ENCODE measurements around the gene MAU2. TPM values are rescaled to one million over a fixed set of nuclear protein-coding genes. Genes with fewer than 3 reads are reported as not detected.

Gene MAU2
- total and polyA plus RNA-seq, 2 experiments from 2014 or later = 18.9 to 62.2 TPM

GRCh38 chr19:19305696-19306095 is 14.9 kb upstream of the MAU2 start:
- Histone ChIP-seq H3K9me2 (ENCODE audit: insufficient read depth) (no peaks in the 10 kb centered on the region), H2AFZ (no peak overlapping the region), H3K4me3 (no peak overlapping the region), H3K79me2 (replicated peaks; ENCODE audit: insufficient read depth) (no peaks in the 10 kb centered on the region), H3K27me3 (ENCODE audit: insufficient read depth) (no peaks in the 10 kb centered on the region), H3K36me3 (ENCODE audit: insufficient read depth) (peaks cover 11% of the 10 kb centered on the region), H3K4me2 (no peak overlapping the region), H3K4me1 (ENCODE audit: insufficient read depth) (no peaks in the 10 kb centered on the region), H4K20me1 (replicated peaks; ENCODE audit: insufficient read depth) (peaks cover 3% of the 10 kb centered on the region; the same call in 1 of the 2 replicates), H3K27ac (ENCODE audit: low read depth) (no peak overlapping the region), H3F3A (replicated peaks; ENCODE audit: low read depth) (0 out of 2 replicates have a peak, but pooled peaks cover 6% of the 10 kb centered on the region)
- Mint-ChIP-seq H3K27ac (no peak overlapping the region), H3K36me3 (ENCODE audit: low read depth) (peaks cover 51% of the 10 kb centered on the region), H3K27me3 (ENCODE audit: insufficient read depth, low read depth, poor library complexity) (no peaks in the 10 kb centered on the region), H3K9me3 (no peaks in the 10 kb centered on the region), H3K4me3 (no peak overlapping the region), H3K4me1 (no peaks in the 10 kb centered on the region)
- no peak for DNase-seq (ENCODE audit: low spot score)
- TF ChIP-seq REST (IDR thresholded peaks at IDR 0.05; ENCODE audit: unreplicated experiment) = no peak
- no peak for ATAC-seq

GRCh38 chr19:19306191-19306590 is 14.4 kb upstream of the MAU2 start:
- no peaks in the 10 kb centered on the region for H3K4me1 ChIP-seq (ENCODE audit: insufficient read depth)
- H3F3A ChIP-seq (replicated peaks; ENCODE audit: low read depth) = 0 out of 2 replicates have a peak, but pooled peaks cover 6% of the 10 kb centered on the region
- no peaks in the 10 kb centered on the region for H3K27me3 ChIP-seq (ENCODE audit: insufficient read depth)
- H3K27ac ChIP-seq (ENCODE audit: low read depth) = no peak overlapping the region
- ATAC-seq (no peak), DNase-seq (ENCODE audit: low spot score) (no peak)
- peaks cover 3% of the 10 kb centered on the region for H4K20me1 ChIP-seq (replicated peaks; ENCODE audit: insufficient read depth)
- Mint-ChIP-seq H3K4me3 (no peak overlapping the region), H3K27ac (no peak overlapping the region), H3K27me3 (ENCODE audit: insufficient read depth, low read depth, poor library complexity) (no peaks in the 10 kb centered on the region), H3K9me3 (no peaks in the 10 kb centered on the region), H3K4me1 (no peaks in the 10 kb centered on the region), H3K36me3 (ENCODE audit: low read depth) (peaks cover 54% of the 10 kb centered on the region)
- H3K36me3 ChIP-seq (ENCODE audit: insufficient read depth) = peaks cover 16% of the 10 kb centered on the region
- no peak overlapping the region for H3K4me2 ChIP-seq
- no peak overlapping the region for H3K4me3 ChIP-seq
- H2AFZ ChIP-seq = no peak overlapping the region
- H3K9me2 ChIP-seq (ENCODE audit: insufficient read depth) = no peaks in the 10 kb centered on the region
- H3K79me2 ChIP-seq (replicated peaks; ENCODE audit: insufficient read depth) = no peaks in the 10 kb centered on the region
- TF ChIP-seq CREB1 (CRISPR knock-in tag; IDR thresholded peaks at IDR 0.05; ENCODE audit: low read depth) (no peak), ZNF114 (CRISPR knock-in tag; IDR thresholded peaks at IDR 0.05) (no peak), ZNF462 (CRISPR knock-in tag; IDR thresholded peaks at IDR 0.05) (no peak), EZH2phosphoT487 (IDR thresholded peaks at IDR 0.05; ENCODE audit: unreplicated experiment) (no peak), STAT1 (IDR thresholded peaks at IDR 0.05; ENCODE audit: unreplicated experiment) (no peak), POLR2AphosphoS5 (IDR thresholded peaks at IDR 0.05; ENCODE audit: low read depth) (no peak), NANOG (IDR thresholded peaks at IDR 0.05; ENCODE audit: borderline replicate concordance) (no peak)
- TF ChIP-seq, protein P1, sequence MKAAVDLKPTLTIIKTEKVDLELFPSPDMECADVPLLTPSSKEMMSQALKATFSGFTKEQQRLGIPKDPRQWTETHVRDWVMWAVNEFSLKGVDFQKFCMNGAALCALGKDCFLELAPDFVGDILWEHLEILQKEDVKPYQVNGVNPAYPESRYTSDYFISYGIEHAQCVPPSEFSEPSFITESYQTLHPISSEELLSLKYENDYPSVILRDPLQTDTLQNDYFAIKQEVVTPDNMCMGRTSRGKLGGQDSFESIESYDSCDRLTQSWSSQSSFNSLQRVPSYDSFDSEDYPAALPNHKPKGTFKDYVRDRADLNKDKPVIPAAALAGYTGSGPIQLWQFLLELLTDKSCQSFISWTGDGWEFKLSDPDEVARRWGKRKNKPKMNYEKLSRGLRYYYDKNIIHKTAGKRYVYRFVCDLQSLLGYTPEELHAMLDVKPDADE (IDR thresholded peaks at IDR 0.05) = no peak
- TF ChIP-seq, protein P2, sequence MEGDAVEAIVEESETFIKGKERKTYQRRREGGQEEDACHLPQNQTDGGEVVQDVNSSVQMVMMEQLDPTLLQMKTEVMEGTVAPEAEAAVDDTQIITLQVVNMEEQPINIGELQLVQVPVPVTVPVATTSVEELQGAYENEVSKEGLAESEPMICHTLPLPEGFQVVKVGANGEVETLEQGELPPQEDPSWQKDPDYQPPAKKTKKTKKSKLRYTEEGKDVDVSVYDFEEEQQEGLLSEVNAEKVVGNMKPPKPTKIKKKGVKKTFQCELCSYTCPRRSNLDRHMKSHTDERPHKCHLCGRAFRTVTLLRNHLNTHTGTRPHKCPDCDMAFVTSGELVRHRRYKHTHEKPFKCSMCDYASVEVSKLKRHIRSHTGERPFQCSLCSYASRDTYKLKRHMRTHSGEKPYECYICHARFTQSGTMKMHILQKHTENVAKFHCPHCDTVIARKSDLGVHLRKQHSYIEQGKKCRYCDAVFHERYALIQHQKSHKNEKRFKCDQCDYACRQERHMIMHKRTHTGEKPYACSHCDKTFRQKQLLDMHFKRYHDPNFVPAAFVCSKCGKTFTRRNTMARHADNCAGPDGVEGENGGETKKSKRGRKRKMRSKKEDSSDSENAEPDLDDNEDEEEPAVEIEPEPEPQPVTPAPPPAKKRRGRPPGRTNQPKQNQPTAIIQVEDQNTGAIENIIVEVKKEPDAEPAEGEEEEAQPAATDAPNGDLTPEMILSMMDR (conservative IDR thresholded peaks at IDR 0.05; ENCODE audit: low read depth in 2 of 2) = no peak
